ENCODE measurements around the gene ATL1.
A peak's percentile ranks its signal among the peaks of the same experiment; 100 is the strongest.

GRCh38 chr14:50559990-50560930 is at the start of gene ATL1:
- TF ChIP-seq CTCF (IDR thresholded peaks at IDR 0.05) (no peak), POLR2A (IDR thresholded peaks at IDR 0.05) (peak in 1 of 2 donors; percentile 45)

Data from uterus (tissue), 2 donors.